ENCODE data around the gene SFTA2.
A peak's percentile ranks its signal among the peaks of the same experiment; 100 is the strongest.

The SFTA2 gene

DNA sequence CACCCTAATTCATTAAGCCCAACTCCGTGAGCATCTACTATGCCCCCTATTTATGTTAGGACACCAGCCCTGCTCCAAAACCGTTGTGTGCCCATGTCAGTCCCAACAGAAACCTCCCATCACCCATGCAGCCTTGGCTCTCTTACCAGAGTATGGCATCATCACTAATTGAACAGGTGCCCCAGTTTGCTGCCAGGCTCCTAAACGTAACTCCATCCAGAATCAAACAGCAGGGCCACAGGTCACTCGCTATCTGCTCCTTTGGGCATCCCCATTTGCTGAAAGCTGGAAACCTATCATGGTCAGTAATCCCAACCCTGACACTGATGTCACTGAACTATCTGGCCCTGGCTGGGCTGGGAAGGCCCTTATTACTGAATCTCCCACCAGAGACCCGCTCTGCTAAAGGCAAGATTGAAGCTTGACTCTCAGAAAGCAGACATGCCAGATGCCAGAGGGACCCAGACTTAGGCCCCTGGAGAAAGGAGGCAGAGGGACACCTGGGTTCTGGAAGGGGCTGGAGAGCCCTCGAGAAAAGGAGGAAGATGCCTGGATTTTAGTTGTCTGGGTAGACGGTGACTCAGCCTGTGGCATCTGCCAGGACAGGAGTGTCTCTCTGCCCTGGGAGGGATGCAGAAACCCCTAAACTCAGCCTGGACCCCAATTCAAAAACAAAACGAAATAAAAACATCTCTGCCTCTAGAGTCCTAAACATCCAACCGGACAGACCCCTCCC lies 22.8 kb upstream of the SFTA2 start:
- peaks cover 61% of the 10 kb centered on the region for H3K27me3 Mint-ChIP-seq
- peaks cover 26% of the 10 kb centered on the region for H3K4me1 Mint-ChIP-seq
- peak overlapping the region; percentile 80 to 83 for H3K4me3 Mint-ChIP-seq
- peaks cover 16 to 20% of the 10 kb centered on the region in 2 donors for H3K9me3 Mint-ChIP-seq
- peak overlapping the region; percentile 86 to 94 for H3K27ac Mint-ChIP-seq
- ATAC-seq (no peak), DNase-seq (no peak)

DNA sequence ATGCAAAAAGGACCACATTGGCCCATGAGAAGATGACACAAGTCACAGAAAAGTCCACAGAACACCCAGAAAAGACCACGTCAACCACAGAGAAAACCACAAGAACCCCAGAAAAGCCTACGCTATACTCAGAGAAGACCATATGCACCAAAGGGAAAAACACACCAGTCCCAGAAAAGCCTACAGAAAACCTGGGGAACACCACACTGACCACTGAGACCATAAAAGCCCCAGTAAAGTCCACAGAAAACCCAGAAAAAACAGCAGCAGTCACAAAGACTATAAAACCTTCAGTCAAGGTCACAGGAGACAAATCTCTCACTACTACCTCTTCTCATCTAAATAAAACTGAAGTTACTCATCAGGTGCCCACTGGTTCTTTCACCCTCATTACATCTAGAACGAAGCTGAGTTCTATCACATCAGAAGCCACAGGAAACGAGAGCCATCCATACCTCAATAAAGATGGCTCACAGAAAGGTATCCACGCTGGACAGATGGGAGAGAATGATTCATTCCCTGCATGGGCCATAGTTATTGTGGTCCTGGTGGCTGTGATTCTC lies 20.0 kb upstream of the SFTA2 start:
- peaks cover 28 to 34% of the 10 kb centered on the region in 2 donors for H3K9me3 Mint-ChIP-seq
- no peak overlapping the region for H3K4me3 Mint-ChIP-seq
- peak overlapping the region in 1 of 2 donors; percentile 83 for H3K27ac Mint-ChIP-seq

DNA sequence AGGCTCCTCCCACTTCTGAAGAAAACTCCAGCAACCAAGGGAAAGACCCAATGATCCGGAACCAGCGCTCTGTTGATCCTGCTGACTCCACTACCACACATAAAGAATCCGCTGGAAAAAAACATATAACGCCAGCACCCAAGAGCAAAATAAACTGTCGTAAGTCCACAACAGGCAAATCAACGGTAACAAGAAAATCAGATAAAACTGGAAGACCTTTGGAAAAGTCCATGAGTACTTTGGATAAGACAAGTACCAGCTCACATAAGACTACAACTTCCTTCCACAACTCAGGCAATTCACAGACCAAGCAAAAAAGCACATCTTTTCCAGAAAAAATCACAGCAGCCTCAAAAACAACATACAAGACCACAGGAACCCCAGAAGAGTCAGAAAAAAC lies 16.8 kb upstream of the SFTA2 start:
- Mint-ChIP-seq H3K27me3 (peaks cover 74% of the 10 kb centered on the region), H3K27ac (no peak overlapping the region), H3K4me1 (peaks cover 17% of the 10 kb centered on the region), H3K4me3 (no peak overlapping the region), H3K9me3 (peaks cover 28 to 34% of the 10 kb centered on the region in 2 donors)
- DNase-seq (no peak), ATAC-seq (no peak)

More for the DNA sequence above, 20.0 kb upstream of the SFTA2 start:
- ATAC-seq, result peak; percentile 68
- H3K4me1 Mint-ChIP-seq, result peaks cover 26% of the 10 kb centered on the region
- DNase-seq, result peak in 1 of 2 donors; percentile 51
- peaks cover 78% of the 10 kb centered on the region for H3K27me3 Mint-ChIP-seq

GRCh38 chr6:30947231-30947630 lies 15.3 kb upstream of the SFTA2 start:
- H3K4me3 Mint-ChIP-seq, result no peak overlapping the region
- peaks cover 28 to 34% of the 10 kb centered on the region in 2 donors for H3K9me3 Mint-ChIP-seq
- no peak for DNase-seq
- no peak for ATAC-seq
- peaks cover 74% of the 10 kb centered on the region for H3K27me3 Mint-ChIP-seq
- H3K4me1 Mint-ChIP-seq, result peaks cover 18% of the 10 kb centered on the region
- H3K27ac Mint-ChIP-seq, result no peak overlapping the region

DNA sequence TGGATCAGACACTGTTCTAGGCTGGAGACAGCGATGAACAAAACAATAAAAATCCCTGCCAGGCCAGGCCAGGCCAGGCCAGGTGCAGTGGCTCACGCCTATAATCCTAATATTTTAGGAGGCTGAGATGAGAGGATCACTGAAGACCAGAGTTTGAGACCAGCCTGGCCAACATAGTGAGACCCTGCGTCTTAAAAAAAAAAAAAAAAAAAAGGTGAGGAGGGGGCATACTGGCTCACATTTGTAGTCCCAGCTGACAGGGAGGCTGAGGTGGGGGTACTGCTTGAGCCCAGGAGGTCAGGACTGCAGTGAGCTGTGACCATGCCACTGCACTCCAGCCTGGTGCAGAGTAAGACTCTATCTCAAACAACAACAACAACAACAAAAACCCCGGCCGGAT lies 13.3 kb upstream of the SFTA2 start:
- DNase-seq, result no peak
- peaks cover 74% of the 10 kb centered on the region for H3K27me3 Mint-ChIP-seq
- H3K4me1 Mint-ChIP-seq, result peaks cover 7% of the 10 kb centered on the region
- H3K27ac Mint-ChIP-seq, result no peak overlapping the region
- H3K9me3 Mint-ChIP-seq, result peaks cover 13 to 19% of the 10 kb centered on the region in 2 donors
- no peak for ATAC-seq
- H3K4me3 Mint-ChIP-seq, result no peak overlapping the region

GRCh38 chr6:30944051-30944450 lies 12.1 kb upstream of the SFTA2 start:
- H3K27me3 Mint-ChIP-seq, result peaks cover 69% of the 10 kb centered on the region
- peaks cover 7% of the 10 kb centered on the region for H3K4me1 Mint-ChIP-seq

DNA sequence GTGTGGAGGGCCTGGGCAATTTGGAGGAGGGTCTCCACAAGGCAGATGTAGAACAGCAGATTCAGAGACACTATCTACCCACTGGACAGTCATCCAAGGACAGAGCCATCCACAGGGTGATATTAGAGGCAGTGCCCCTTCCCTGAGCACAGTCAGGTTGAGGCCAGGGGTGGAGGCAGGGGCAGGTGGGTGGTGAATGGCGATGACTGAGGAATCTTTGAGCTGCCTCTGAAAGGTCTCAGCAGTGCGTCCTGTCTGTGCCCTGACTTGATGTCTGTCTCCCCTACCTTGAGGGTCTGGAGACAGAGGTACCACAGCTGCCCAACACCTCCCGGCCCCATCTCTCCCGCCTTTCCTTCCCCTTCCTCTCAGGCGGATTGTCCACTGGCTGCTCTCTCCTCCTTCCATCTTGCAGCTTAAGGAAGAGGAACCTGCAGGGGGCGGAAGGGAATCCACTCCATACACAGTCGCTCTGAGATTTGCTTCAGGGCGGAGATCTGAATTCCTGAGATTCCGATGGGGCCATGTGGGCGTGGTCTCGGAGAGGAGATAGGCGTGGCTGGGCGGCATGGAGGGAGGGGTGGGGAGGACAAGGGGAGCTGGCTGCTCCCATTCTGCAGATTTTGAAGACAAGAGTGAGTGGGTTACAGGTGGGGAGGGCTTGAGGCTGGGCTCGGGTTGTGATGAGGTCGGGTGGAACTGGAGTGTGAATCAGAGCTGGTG lies 10.5 kb upstream of the SFTA2 start:
- DNase-seq, result no peak
- no peaks in the 10 kb centered on the region for H3K9me3 Mint-ChIP-seq
- no peak for ATAC-seq
- no peak overlapping the region for H3K27ac Mint-ChIP-seq
- no peak overlapping the region for H3K4me3 Mint-ChIP-seq
- peaks cover 64% of the 10 kb centered on the region for H3K27me3 Mint-ChIP-seq
- peaks cover 7% of the 10 kb centered on the region for H3K4me1 Mint-ChIP-seq

More at GRCh38 chr6:30944051-30944450, 12.1 kb upstream of the SFTA2 start:
- Mint-ChIP-seq H3K4me3 (no peak overlapping the region), H3K27ac (no peak overlapping the region), H3K9me3 (peaks cover 4 to 6% of the 10 kb centered on the region in 2 donors)
- ATAC-seq, result no peak
- no peak for DNase-seq

GRCh38 chr6:30940361-30940986 lies 8.5 kb upstream of the SFTA2 start, which contains the start of gene MUCL3:
Gene MUCL3 (plus strand): TSS chr6:30940973. CDS start chr6:30941000, 27 bp downstream.
- H3K27ac Mint-ChIP-seq, result no peak within 1 kb of the TSS
- DNase-seq (no peak), ATAC-seq (no peak)
- H3K4me1 Mint-ChIP-seq, result peaks cover 7% of the 10 kb centered on the region
- peaks cover 66% of the 10 kb centered on the region for H3K27me3 Mint-ChIP-seq
- H3K4me3 Mint-ChIP-seq, result no peak within 1 kb of the TSS
- H3K9me3 Mint-ChIP-seq, result no peaks in the 10 kb centered on the region

- ATAC-seq (no peak), DNase-seq (no peak)
- no peak overlapping the region for H3K4me3 Mint-ChIP-seq
- H3K27me3 Mint-ChIP-seq, result peaks cover 65% of the 10 kb centered on the region
- H3K27ac Mint-ChIP-seq, result no peak overlapping the region
- H3K4me1 Mint-ChIP-seq, result peaks cover 7% of the 10 kb centered on the region
- H3K9me3 Mint-ChIP-seq, result no peaks in the 10 kb centered on the region
Measured at GRCh38 chr6:30939473-30939872, 7.5 kb upstream of the SFTA2 start.

DNA sequence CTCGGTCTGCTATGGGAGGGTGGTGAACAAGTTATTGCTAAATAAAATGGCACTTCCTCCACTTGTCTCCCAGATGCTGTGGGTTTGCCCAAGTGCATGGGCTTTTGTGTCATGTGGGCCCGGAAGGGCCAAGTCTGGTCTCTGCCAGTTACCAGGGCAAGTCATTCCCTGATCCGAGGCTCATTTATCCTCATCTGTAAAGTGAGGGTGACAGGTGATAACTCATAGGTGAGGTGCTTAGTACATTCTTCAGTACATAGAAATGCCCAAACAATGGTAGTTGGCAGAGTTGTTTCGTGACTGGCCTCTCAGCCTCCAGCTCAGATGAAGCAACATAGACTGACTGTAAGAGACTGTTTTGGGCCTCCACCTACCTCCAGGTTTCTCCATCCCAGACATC lies 6.8 kb upstream of the SFTA2 start:
- Mint-ChIP-seq H3K4me1 (peaks cover 7% of the 10 kb centered on the region), H3K27me3 (peaks cover 58% of the 10 kb centered on the region), H3K27ac (no peak overlapping the region), H3K4me3 (no peak overlapping the region), H3K9me3 (no peaks in the 10 kb centered on the region)
- no peak for ATAC-seq
- no peak for DNase-seq

GRCh38 chr6:30937265-30937664 lies 5.3 kb upstream of the SFTA2 start:
- ATAC-seq, result no peak
- H3K9me3 Mint-ChIP-seq, result no peaks in the 10 kb centered on the region
- no peak for DNase-seq
- no peak overlapping the region for H3K27ac Mint-ChIP-seq
- peaks cover 43% of the 10 kb centered on the region for H3K27me3 Mint-ChIP-seq
- H3K4me1 Mint-ChIP-seq, result no peaks in the 10 kb centered on the region
- no peak overlapping the region for H3K4me3 Mint-ChIP-seq

- H3K4me1 Mint-ChIP-seq, result no peaks in the 10 kb centered on the region
- no peak overlapping the region for H3K4me3 Mint-ChIP-seq
- peaks cover 21% of the 10 kb centered on the region for H3K27me3 Mint-ChIP-seq
- H3K27ac Mint-ChIP-seq, result no peak overlapping the region
- no peaks in the 10 kb centered on the region for H3K9me3 Mint-ChIP-seq
- no peak for ATAC-seq
- DNase-seq, result no peak
Measured at GRCh38 chr6:30935018-30935417, 3.0 kb upstream of the SFTA2 start.

DNA sequence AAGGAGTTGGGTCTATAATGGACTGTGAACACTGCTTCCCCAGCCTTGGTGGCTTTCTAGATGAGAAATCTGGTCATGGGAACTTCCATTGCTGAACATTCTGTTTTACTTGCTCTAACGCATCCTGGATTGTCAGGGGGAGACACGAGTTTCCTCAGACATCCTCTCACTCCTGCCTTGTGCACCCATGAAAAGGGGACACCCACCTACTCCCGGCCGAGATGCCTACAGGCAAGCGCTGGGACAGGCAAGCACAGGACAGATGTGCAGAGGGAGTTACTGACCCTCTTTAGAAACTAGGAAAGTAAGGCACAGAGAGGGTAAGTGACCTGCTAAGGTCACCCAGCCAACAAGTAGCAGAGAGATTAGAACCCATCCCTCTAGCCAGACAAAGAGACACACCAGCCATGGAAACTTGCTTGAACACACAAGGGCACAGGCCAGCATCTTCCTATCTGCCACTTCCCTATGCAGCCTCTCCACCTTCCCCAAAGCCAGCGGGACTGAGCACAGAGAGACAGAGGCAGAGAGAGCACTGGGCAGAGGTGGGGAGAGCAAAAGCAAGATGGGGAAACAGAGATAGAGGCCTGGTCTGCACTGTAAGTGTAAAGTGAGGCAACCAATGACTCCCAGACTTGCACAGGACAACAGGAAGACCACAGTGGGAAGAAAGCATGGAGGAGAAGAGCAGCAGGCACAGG lies 845 bp upstream of the SFTA2 start:
- H3K4me3 Mint-ChIP-seq, result no peak overlapping the region
- no peaks in the 10 kb centered on the region for H3K4me1 Mint-ChIP-seq
- H3K9me3 Mint-ChIP-seq, result peaks cover 0 to 11% of the 10 kb centered on the region in 2 donors
- DNase-seq (no peak), ATAC-seq (no peak)
- no peak overlapping the region for H3K27ac Mint-ChIP-seq
- H3K27me3 Mint-ChIP-seq, result peaks cover 6% of the 10 kb centered on the region

DNA sequence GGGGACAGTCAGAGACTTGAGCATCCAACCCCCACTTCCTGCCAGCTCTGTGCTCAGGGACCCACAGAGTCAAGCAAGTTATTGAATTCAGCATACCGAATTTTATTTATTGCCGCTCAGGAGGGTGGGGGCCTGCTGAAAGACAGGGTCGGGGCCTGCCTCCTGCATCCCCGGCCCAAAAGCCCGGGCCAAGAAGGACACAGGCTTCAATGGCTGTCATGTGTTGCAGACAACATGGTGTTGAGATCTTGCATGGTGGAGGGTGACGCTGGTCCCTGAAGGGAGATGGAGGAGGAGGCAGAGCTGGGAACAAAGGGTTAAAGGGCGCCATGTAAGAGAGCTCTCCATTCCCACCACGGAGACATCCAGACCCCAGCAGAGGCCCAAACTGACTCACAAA lies 698 bp downstream of the SFTA2 start:
- DNase-seq (no peak), ATAC-seq (no peak)
- Mint-ChIP-seq H3K27ac (no peak overlapping the region), H3K9me3 (peaks cover 0 to 12% of the 10 kb centered on the region in 2 donors), H3K4me3 (no peak overlapping the region), H3K4me1 (no peaks in the 10 kb centered on the region), H3K27me3 (peaks cover under 1% of the 10 kb centered on the region)

DNA sequence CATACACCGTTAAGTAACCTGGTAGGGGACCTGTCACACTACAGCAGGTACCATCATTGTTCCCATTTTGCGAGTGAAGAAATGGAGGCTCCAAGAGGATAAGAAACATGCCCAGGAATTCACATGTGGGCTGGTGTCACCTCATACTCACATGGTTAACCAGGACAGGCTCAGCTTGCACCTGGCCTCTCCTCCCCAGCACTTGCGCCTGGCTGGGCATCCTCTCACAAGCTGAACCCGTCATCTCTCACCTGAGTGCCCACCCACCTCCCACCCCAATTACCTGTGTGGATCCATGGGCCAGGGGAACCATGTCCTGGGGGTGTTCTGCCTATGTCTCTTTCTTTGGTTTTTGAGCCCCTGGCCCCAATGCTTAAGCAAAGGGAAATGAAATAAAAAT lies 1.5 kb downstream of the SFTA2 start:
- Mint-ChIP-seq H3K4me3 (no peak overlapping the region), H3K4me1 (no peaks in the 10 kb centered on the region), H3K27me3 (no peaks in the 10 kb centered on the region), H3K27ac (no peak overlapping the region), H3K9me3 (peaks cover 0 to 12% of the 10 kb centered on the region in 2 donors)
- DNase-seq, result no peak
- ATAC-seq, result no peak

Data from stimulated activated naive CD8-positive, alpha-beta T cell treated with anti-CD3 and anti-CD28 coated beads, Interleukin-15, amount 100 ng/mL, for 72 hours (primary cell).